Measurements from ENCODE around the gene IL22. TPM values are rescaled to one million over a fixed set of nuclear protein-coding genes. Genes with fewer than 3 reads are reported as not detected.

Gene IL22, protein sequence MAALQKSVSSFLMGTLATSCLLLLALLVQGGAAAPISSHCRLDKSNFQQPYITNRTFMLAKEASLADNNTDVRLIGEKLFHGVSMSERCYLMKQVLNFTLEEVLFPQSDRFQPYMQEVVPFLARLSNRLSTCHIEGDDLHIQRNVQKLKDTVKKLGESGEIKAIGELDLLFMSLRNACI
- not detected for total RNA-seq
- not detected for polyA plus RNA-seq
- 0 to 0.37 (median 0) reads per million in 6 experiments for total RNA-seq

DNA sequence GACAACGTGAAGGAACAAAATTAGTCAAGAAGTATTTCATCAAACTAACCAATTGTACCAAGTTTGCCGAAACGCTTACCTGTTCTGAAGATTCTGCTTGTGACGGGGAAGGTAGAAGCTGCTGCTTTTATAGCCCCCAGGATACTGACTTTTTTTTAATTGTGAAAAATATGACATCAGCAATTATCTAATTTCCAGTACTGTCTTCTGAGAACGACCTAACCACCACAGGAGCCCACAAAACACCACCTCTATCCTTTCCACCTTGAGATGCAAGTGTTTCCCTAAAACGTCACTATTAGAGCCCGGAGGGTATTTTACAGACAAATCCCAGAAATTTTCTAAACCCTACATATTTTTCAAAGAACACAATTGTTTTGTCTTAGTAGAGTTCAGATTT, at the start of gene IL22:
IL22 (minus strand) TSS at position 101 of the 400 bp plus-strand sequence. CDS start 156 bp downstream, outside the sequence.
- DNase-seq (no peak), ATAC-seq (no peak)
- H3K27ac Mint-ChIP-seq: no peak within 1 kb of the TSS
- H3K9me3 Mint-ChIP-seq: no peaks in the 10 kb centered on the region
- POLR2A ChIA-PET: no interaction called here
- H3K36me3 Mint-ChIP-seq: no peaks in the 10 kb centered on the region
- H3K4me1 Mint-ChIP-seq: no peaks in the 10 kb centered on the region
- peaks cover 0 to 16% (median 6%) of the 10 kb centered on the region in 5 donors for H3K27me3 Mint-ChIP-seq
- H3K4me3 Mint-ChIP-seq: no peak within 1 kb of the TSS

DNA sequence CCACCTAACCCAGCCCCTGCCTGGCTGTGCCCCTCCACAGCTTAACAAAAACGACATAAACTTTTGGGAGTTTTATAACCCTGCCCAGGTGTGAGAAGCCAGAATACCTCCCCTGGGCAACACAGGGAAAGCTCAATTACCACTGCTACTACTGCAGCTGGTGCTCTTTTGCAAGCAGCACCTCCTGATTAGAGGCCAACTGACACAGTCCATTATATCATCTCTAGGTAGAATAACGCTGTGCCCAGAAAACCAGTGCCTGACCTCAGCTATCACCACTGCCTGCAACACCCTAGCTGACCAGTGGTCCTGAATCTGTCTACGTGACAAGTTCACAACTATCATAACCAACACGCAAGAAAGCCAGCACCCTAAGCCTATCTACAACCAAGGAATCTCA, 44.5 kb upstream of the IL22 start:
- peaks cover 30 to 84% (median 64%) of the 10 kb centered on the region in 3 donors for H3K36me3 Mint-ChIP-seq
- H3K27me3 Mint-ChIP-seq: no peaks in the 10 kb centered on the region
- ATAC-seq (no peak), DNase-seq (no peak)
- no peak overlapping the region for H3K27ac Mint-ChIP-seq
- no peak overlapping the region for H3K4me3 Mint-ChIP-seq
- peaks cover 0 to 4% (median 0%) of the 10 kb centered on the region in 4 donors for H3K4me1 Mint-ChIP-seq
- POLR2A ChIA-PET: interaction anchor here (0.7 kb wide), 1 partner anchor 389 kb away, joined by 3 read pairs; the partner anchor contains the start of gene NUP107
- peaks cover 0 to 17% (median 9%) of the 10 kb centered on the region in 9 donors for H3K9me3 Mint-ChIP-seq

DNA sequence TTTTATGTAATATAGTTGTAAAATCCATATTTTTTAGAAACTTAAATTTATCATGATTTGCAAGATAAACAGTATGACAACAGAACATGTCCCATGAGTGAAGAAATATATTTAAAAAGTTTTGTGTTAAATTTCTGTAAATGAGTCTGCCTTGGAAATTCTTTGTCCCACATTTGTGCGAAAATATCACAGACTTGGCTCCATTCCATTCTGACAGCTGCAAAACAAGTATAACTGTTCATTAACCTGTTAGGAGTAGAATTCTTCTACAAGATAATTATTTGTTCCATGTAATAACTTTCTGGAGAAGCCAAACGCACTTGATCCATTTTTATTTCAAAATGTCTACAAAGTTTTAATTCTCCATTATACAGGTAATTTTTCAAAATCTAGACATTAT, 40.8 kb upstream of the IL22 start:
- H3K27me3 Mint-ChIP-seq: no peaks in the 10 kb centered on the region
- H3K36me3 Mint-ChIP-seq: peaks cover 7 to 48% (median 31%) of the 10 kb centered on the region in 3 donors
- ATAC-seq (no peak), DNase-seq (no peak)
- peaks cover 0 to 3% (median under 1%) of the 10 kb centered on the region in 9 donors for H3K9me3 Mint-ChIP-seq
- peaks cover 3 to 9% (median 4%) of the 10 kb centered on the region in 4 donors for H3K4me1 Mint-ChIP-seq
- POLR2A ChIA-PET: no interaction called here
- H3K4me3 Mint-ChIP-seq: no peak overlapping the region
- no peak overlapping the region for H3K27ac Mint-ChIP-seq

DNA sequence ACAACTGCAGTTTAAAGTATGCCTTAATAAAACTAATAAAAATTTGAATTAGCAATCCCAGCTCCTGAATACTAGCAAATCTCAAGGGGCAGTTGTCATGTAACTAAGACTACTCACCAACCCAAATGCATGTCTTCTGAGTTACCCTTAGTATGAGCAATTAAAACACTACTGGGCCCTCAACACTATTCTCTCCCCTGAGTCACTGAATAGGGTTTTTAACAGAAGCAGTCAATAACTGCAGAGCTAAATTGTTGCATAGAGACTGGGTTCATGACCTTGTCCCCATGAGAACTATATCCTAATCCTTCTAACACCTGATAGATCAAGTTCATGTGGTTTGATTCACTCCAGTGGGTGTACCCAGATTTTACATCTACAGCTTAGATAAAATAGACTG, 39.9 kb upstream of the IL22 start:
- Mint-ChIP-seq H3K4me3 (no peak overlapping the region), H3K4me1 (peaks cover 1 to 10% (median 4%) of the 10 kb centered on the region in 4 donors), H3K27me3 (no peaks in the 10 kb centered on the region), H3K36me3 (peaks cover 0 to 39% (median 22%) of the 10 kb centered on the region in 3 donors), H3K9me3 (peaks cover 0 to under 1% (median 0%) of the 10 kb centered on the region in 9 donors), H3K27ac (no peak overlapping the region)
- ATAC-seq: no peak
- POLR2A ChIA-PET: interaction anchor here (0.8 kb wide), 1 partner anchor 108 kb away, joined by 3 read pairs; no protein-coding TSS in a partner anchor
- DNase-seq: no peak

DNA sequence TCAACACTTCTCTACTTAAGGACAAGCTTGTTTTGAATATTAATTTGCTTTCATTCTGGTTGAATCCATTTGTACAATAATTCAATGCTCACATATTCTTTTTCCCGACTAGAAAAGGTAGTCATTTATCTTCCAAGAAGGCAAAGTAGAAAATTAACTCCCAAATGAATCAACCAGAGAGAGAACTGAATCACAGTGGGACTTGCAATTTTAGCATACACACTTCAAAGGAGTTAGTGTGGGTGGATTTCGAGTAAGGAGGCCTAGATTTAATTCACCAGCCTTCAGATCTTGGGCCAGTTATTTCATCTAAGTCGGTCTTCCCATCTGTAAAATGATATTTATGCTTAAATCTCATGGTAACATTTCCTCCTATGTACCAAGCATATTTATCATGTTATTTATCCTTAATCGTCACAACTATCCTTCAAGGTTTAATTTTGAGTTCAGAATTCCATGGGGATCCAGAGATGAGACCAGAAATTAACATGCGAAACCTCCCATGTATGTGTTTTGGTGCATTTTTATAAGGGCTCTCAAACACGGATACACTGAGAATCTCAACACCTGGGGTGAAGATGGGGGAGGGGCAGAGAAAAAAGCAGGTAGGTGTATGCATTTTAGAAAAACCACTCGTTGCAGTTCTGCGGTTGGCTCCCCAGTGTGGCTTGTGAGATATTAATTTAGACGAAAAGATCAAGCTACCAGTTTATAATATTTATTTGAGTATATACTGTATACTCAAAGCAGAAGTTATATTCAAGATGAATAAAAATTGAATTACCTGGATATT, 38.9 kb upstream of the IL22 start:
- peaks cover 0 to 31% (median 15%) of the 10 kb centered on the region in 3 donors for H3K36me3 Mint-ChIP-seq
- peaks cover 1 to 11% (median 4%) of the 10 kb centered on the region in 4 donors for H3K4me1 Mint-ChIP-seq
- no peak for DNase-seq
- peaks cover 0 to 2% (median 0%) of the 10 kb centered on the region in 9 donors for H3K9me3 Mint-ChIP-seq
- H3K4me3 Mint-ChIP-seq: no peak overlapping the region
- no peaks in the 10 kb centered on the region for H3K27me3 Mint-ChIP-seq
- no peak for ATAC-seq
- peak overlapping the region in 1 of 10 donors; percentile 15 for H3K27ac Mint-ChIP-seq
- POLR2A ChIA-PET: interaction anchor here (0.8 kb wide), 1 partner anchor 107 kb away, joined by 3 read pairs; no protein-coding TSS in a partner anchor

GRCh38 chr12:68291396-68292036, 38.1 kb upstream of the IL22 start:
- DNase-seq (no peak), ATAC-seq (no peak)
- H3K4me3 Mint-ChIP-seq: no peak overlapping the region
- POLR2A ChIA-PET: no interaction called here
- H3K4me1 Mint-ChIP-seq: peaks cover 0 to 11% (median 4%) of the 10 kb centered on the region in 4 donors
- H3K27ac Mint-ChIP-seq: no peak overlapping the region
- H3K27me3 Mint-ChIP-seq: no peaks in the 10 kb centered on the region
- peaks cover 0 to 2% (median 0%) of the 10 kb centered on the region in 9 donors for H3K9me3 Mint-ChIP-seq
- H3K36me3 Mint-ChIP-seq: peaks cover 0 to 25% (median 9%) of the 10 kb centered on the region in 3 donors

GRCh38 chr12:68290126-68290525, 36.7 kb upstream of the IL22 start:
- Mint-ChIP-seq H3K4me3 (no peak overlapping the region), H3K4me1 (peaks cover 0 to 11% (median 4%) of the 10 kb centered on the region in 4 donors), H3K9me3 (peaks cover 0 to 2% (median 0%) of the 10 kb centered on the region in 9 donors), H3K36me3 (peaks cover 0 to 14% (median 8%) of the 10 kb centered on the region in 3 donors), H3K27me3 (no peaks in the 10 kb centered on the region), H3K27ac (no peak overlapping the region)
- ATAC-seq (no peak), DNase-seq (no peak)
- POLR2A ChIA-PET: interaction anchor here (0.6 kb wide), 1 partner anchor 300 kb away, joined by 3 read pairs; no protein-coding TSS in a partner anchor

GRCh38 chr12:68287106-68287505, 33.7 kb upstream of the IL22 start:
- H3K9me3 Mint-ChIP-seq: peaks cover 0 to 2% (median 0%) of the 10 kb centered on the region in 9 donors
- H3K4me1 Mint-ChIP-seq: peaks cover 0 to 11% (median 4%) of the 10 kb centered on the region in 4 donors
- H3K27me3 Mint-ChIP-seq: peaks cover 0 to 2% (median 0%) of the 10 kb centered on the region in 5 donors
- POLR2A ChIA-PET: no interaction called here
- H3K4me3 Mint-ChIP-seq: no peak overlapping the region
- DNase-seq (no peak), ATAC-seq (no peak)
- peaks cover 0 to 2% (median 0%) of the 10 kb centered on the region in 3 donors for H3K36me3 Mint-ChIP-seq
- no peak overlapping the region for H3K27ac Mint-ChIP-seq

- DNase-seq: no peak
- POLR2A ChIA-PET: no interaction called here
- Mint-ChIP-seq H3K9me3 (peaks cover 0 to 2% (median 0%) of the 10 kb centered on the region in 9 donors), H3K27ac (no peak overlapping the region), H3K36me3 (peaks cover 0 to 2% (median 0%) of the 10 kb centered on the region in 3 donors), H3K4me1 (peaks cover 0 to 11% (median 4%) of the 10 kb centered on the region in 4 donors), H3K27me3 (peaks cover 0 to 2% (median 0%) of the 10 kb centered on the region in 5 donors), H3K4me3 (no peak overlapping the region)
- ATAC-seq: no peak
These were observed 33.0 kb upstream of the IL22 start for GRCh38 chr12:68286396-68286795.

GRCh38 chr12:68285541-68285940, 32.1 kb upstream of the IL22 start:
- Mint-ChIP-seq H3K27ac (no peak overlapping the region), H3K27me3 (peaks cover 0 to 2% (median 0%) of the 10 kb centered on the region in 5 donors), H3K9me3 (peaks cover 0 to 2% (median 0%) of the 10 kb centered on the region in 9 donors), H3K4me1 (peaks cover 0 to 8% (median 4%) of the 10 kb centered on the region in 4 donors), H3K4me3 (no peak overlapping the region), H3K36me3 (peaks cover 0 to 2% (median 0%) of the 10 kb centered on the region in 3 donors)
- ATAC-seq: no peak
- no peak for DNase-seq
- POLR2A ChIA-PET: no interaction called here

DNA sequence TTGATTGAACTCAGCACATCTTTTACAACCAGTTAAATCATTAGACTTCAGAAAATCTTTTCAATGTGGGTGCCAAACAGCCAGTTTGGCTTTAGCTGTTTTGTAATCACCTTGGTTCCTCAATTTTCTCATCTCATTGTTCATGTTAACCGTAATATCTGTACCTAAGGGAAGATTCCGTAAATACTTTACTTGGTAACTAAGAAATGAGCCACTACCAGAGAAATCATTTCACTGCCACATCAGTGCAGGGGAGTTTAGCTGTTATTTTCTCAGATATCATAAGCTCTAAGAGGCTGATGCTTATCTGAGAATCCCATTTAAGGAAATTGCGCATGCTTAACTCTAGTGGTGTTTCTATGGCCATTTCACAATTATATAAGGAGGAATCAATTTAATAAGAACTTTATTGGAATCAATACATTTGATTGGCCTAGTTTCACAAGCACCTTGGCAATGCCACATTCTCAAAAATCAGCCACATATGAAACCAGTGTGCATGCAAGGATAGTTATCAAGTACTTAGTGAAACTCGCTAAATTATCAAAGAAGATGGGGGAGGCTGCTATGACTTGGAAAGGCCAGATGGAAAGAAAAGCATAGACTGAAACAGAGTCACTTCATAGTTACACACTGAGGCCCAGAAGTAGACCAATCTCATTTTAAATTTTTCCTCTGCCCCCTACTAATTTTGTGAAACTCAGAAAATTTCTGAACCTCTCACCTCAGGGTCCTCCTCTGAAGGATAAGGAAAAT, 28.1 kb upstream of the IL22 start:
- no peak overlapping the region for H3K27ac Mint-ChIP-seq

DNA sequence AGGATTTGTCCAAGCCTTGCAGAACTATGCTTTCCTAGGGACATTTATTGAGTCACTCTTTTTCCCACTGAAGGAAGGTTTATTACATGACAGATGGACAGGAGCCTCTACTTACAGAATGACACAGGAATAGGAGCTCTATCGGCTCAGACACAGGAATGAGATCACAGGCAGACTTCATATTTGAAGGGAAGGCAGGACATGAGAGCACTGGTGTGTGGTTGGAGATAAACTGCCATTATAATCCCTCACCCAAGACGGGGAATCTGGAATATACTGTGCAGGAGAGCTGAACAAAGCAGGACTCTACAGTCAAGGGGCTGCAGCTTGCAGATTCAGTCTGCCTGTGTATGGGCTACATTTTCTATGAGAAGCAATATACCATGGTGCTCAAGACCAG, 26.8 kb upstream of the IL22 start:
- POLR2A ChIA-PET: no interaction called here
- ATAC-seq (no peak), DNase-seq (no peak)
- Mint-ChIP-seq H3K4me1 (peaks cover 0 to 5% (median 1%) of the 10 kb centered on the region in 4 donors), H3K27ac (no peak overlapping the region), H3K9me3 (no peaks in the 10 kb centered on the region), H3K27me3 (peaks cover 0 to 2% (median 0%) of the 10 kb centered on the region in 5 donors), H3K4me3 (no peak overlapping the region), H3K36me3 (no peaks in the 10 kb centered on the region)

More for the DNA sequence above, 28.1 kb upstream of the IL22 start:
- no peaks in the 10 kb centered on the region for H3K9me3 Mint-ChIP-seq
- peaks cover 0 to 2% (median 0%) of the 10 kb centered on the region in 5 donors for H3K27me3 Mint-ChIP-seq
- no peak overlapping the region for H3K4me3 Mint-ChIP-seq
- DNase-seq (no peak), ATAC-seq (no peak)
- peaks cover 0 to 2% (median 0%) of the 10 kb centered on the region in 3 donors for H3K36me3 Mint-ChIP-seq
- H3K4me1 Mint-ChIP-seq: peaks cover 0 to 5% (median 1%) of the 10 kb centered on the region in 4 donors
- POLR2A ChIA-PET: interaction anchor here (1.1 kb wide), 1 partner anchor 40 kb away, joined by 3 read pairs; no protein-coding TSS in a partner anchor

All from naive thymus-derived CD8-positive, alpha-beta T cell (primary cell).